GM21717 (cell line): ENCODE data around the gene REV3L.
"Not testable (repeated sequence)": the region's sequence is repeated elsewhere in the genome, so short reads cannot be mapped to it uniquely, and the experiment has no call there.

Experiments used
- ATAC-seq: cut with Tn5 transposase; IDR thresholded peaks from one replicate; pipeline ENCODE4 v1.9.1; 2021; ENCODE audit warnings: mild to moderate bottlenecking, moderate library complexity; ENCODE audit not compliant: unreplicated experiment

Gene REV3L

DNA sequence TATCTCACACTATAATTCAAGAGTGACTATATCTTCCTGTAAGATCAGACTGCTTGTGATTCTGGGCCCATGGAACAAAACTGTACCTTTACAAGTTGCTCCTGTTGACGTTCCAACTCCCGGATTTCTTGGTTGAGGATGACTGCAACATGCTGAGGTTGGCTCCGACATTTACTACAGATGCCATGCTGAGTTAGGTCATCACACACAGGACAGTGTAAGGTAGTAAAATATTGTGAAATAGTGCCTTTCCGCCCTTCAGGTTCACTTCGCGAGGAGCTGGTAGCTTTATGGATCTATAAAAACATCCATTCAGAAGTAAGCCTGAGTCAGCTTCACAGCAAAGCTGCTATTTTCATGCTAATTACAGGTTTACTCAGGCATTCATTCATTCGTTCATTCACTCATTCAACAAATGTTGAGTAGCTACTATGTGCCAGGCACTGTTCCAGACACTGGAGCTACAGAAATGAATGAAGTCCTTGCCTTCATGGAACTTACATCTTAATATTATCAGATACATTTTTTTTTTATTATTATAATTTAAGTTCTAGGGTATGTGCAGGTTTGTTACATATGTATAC is 175.7 kb downstream of the REV3L start:
- ATAC-seq, result no peak

DNA sequence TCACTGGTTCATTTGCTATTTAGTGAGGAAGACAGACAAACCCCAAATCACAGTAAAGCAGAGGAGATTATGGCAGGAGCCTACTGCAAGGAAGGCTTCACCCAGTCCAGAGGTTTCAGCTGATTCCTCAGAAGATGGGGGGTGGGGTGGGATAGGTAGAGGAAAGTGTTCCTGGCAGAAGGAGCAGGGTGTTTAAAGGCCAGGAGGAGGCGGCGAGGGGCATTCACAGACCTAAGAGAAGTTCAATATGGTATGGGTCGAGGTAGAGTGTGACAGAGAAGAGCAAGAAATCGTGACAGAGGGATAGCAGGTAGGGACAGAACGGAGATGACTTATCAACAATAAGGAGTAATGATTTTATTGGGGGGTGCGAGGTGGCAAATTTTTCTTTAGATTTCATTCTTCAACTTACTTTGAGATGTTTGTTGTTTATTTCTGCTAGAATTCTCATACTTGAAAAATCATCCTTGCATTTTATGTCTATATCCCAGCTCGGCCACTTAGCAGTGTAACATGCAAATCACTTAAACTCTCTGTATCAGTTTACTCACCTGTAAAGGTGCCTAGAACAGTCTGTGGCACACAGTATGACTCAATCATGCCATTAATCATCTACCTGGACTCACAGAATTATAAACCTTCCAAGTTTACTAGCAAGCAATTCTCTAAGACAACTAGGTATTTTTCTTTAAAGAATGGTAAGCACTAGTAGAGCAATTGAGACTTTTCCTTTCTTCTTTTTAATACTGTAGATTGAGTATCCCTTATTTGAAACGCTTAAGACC is 176.7 kb downstream of the REV3L start:
- no peak for ATAC-seq

DNA sequence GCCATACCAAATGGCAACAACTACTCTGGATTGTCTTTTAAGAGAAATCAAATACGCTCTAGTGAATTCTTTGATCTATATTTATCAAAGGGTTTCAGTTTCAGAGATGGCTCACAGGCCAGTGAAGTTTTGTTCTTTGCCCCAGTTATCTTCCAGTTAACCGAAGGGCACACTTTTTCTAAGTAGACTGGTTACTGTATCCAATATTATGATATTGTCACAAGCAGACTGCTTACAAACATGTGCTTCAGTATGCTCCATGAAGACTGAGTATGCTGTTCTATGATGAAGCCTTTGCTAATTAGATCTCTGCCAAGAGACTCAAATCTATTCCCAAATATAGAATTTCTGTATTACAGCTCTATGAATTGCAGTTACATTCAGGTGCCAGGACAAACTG is 181.1 kb downstream of the REV3L start:
- peak; percentile 66 for ATAC-seq

DNA sequence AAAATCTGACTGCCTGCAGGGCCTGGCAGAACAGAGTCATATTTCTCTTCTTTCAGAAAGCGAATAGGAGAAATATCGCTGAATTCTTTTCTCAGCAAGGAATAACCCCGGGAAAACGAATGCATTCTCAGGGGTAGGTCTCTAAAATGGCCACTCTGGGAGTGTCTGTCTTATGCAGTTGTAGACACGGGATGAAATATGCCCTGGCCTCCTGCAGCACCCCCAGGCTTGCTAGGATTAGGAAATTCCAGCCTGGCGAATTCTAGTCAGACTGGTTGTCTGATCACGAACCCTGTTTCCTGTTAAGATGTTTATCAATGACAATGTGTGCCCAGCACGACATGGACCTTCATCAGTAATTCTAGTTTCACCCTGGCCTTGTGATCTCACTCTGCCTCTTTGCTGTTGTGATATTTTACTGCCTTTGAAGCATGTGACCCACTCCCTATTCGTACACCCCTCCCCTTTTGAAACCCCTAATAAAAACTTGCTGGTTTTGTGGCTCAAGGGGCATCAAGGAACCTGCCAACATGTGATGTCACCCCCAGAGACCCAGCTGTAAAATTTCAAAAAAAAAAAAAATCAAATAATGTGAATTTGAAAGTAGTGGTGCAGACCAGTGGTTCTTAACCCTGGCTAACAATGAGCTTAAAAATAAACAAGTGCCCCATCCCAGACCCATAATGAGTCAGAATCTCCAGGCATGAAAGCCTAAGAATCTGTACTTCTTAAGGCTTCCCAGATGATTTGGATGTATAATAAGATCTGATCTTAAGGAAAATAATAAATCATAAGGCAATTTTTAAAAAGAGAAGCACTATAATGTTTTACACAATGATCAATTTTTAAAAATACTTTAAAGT is 181.8 kb downstream of the REV3L start:
- not testable (repeated sequence) for ATAC-seq

DNA sequence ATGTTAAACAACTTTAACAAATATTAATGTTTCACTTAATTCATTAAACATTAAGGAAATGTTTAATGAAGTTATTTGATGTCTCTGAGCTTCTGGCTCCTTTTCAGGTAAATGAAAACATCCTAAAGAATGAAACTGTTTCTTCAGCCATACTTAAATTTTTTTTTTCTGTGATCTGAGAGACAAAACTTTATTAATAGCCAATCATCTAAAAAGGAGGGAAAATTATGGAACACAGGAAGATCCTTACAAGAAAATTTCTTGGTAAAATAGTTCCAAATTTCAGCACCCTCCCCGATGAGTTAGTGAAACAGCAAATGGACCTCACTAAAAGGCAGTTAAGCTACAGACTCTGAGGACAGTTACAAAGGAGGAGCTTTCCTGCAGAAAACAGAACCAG is 185.2 kb downstream of the REV3L start:
- no peak for ATAC-seq

DNA sequence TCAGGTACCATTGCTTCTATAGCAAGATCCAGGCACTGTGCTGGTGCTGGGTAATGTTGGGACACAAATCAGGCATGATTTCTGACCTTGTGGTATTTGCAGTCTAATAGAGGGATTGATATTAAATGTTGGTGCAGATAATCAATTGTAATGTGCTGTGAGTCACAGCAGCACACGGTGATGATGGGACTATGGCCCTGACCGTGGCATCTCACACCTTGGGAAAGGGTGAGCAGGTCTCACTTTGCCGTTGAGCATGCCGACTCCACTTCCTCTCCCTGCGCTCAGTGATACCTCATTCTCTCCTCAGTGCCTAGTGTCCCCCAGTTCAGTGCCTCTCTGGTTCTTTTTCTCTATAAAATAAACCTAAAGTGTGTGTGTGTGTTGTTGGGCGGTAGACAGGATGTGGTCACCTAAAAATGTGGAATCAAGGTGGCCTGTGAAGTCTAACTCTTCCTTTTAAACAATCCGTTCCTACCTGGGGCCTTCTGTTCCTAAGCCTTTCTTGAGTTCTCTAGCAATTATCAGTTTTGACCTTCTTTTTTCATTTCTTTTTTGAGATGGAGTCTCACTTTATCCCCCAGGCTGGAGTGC is 188.5 kb downstream of the REV3L start:
- no peak for ATAC-seq

DNA sequence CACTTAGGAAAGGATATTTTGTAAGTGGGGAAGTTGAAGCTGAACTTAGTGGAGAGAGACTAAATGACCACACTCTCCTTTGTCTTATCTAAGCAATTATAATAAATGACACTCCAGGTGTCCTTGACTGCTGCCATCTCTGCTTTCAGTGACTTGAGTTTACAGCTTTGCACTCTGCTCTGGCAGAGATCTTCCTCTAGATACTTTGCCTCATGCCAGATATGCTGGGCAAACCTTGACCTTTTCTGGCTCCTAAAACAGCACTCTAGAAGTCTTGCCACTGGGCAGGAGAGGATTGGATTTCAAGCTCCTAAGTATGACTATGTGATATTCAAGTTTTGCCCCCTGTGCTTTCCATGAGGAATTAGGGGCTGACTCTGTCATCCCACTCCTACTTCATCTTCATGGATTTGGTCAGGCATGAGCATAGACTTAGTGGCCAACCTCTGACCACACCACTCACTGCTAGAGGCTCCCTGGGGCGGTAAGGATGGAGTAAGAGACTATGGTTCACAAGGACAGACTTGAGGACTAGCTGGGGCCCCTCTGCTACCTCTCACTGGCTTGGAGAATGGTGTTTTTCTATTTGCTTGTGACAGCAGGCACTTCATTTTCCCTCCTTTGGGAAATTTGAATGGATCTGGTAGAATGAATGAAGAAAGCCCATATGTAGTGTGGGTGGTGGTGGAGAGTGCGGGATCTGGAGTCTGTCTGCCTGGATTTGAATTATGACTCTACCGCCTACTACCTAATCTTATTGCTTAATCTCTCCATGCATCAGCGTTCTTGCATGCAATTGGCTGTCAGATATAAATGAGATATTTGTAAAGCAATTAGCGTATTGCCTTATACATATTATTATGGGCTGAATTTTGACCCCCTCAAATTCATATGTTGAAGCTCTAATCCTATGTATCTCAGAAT is 191.4 kb downstream of the REV3L start:
- peak; percentile 17 for ATAC-seq

DNA sequence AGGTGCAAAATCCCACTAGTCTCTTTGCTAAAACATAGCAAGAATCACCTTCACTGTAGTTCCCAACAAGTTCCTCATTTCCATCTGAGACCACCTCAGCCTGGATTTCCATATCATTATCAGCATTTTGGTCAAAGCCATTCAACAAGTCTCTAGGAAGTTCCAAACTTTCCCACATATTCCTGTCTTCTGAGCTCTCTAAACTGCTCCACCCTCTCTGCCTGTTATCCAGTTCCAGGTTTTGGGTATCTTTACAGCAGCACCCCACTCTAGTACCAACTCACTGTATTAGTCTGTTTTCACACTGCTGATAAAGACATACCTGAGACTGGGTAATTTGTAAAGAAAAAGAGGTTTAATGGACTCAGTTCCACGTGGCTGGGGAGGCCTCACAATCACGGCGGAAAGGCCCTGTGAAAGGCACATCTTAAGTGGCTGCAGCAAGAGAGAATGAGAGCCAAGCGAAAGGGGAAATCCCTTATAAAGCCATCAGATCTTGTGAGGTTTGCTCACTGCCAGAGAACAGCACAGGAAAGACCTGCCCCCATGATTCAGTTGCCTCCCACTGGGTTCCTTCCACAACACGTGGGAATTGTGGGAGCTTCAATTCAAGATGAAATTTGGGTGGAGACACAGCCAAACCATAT is 192.2 kb downstream of the REV3L start:
- ATAC-seq, result peak; percentile 77

DNA sequence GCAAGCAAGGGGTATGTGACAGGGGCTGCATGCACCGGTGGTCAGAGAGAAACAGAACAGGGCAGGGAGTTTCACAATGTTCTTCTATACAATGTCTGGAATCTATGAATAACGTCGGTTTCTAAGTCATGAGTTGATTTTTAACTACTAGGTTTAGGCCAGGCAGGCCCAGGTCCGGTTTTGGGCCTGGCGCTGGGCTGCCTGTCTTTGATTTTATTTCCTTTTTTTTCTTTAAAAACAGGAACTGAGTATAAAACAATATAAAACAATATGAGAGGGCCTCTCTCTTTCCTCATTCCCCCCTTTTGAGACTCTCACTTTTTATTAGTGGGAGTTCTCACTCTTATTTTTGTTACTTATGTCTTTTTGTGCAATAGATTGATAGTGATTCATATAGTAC is 198.7 kb downstream of the REV3L start:
- ATAC-seq, result not testable (repeated sequence)

DNA sequence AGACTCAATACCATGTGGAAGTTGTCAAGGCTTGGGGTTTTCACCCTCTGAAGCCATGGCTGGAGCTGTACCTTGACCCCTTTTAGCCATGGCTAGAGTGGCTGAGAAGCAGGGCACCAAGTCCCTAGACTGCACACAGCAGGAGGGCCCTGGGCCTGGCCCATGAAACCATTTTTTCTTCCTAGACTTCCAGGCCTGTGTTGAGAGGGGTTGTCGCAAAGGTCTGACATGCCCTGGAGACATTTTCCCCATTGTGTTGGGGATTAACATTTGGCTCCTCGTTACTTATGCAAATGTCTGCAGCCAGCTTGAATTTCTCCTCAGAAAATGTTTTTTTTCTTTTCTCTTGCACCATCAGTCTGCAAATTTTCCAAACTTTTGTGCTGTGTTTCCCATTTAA is 199.3 kb downstream of the REV3L start:
- ATAC-seq, result no peak

DNA sequence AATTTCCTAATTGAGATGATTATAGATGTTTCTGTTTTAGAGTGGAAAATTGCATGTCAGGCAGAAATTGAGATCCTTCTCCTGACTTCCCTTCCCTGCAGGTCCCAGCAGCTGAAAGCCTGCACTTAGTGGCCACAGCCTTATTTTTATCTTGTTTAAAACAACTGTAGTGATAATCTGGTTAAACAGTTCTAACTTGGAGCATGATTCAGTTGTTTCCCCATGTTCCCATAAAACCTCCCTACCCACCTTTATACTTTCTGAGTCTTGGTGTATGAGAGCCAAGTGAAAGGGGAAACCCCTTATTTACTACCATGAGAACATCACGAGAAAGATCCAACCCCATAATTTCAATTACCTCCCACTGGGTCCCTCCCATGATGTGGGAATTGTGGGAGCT is 200.5 kb downstream of the REV3L start:
- no peak for ATAC-seq

DNA sequence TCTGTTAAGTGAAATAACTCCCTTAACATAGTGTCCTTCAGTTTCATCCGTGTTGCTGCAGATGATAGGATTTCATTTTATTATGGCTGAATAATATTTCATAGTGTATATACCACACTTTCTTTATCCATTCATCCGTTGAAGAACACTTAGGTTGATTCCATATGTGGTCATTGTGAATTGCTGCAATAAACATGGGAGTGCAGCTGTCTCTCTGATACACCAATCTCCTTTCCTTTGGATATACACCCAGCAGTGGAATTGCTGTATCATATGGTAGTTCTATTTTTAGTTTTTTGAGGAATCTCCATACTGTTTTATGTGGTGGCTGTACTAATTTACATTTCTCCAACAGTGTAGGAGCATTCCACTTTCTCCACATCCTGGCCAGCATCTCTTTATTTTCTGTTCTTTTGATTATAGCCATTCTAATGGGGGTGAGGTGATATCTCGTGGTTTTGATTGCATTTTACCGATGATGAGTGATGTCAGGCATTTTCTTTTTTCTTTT is 202.5 kb downstream of the REV3L start:
- no peak for ATAC-seq

DNA sequence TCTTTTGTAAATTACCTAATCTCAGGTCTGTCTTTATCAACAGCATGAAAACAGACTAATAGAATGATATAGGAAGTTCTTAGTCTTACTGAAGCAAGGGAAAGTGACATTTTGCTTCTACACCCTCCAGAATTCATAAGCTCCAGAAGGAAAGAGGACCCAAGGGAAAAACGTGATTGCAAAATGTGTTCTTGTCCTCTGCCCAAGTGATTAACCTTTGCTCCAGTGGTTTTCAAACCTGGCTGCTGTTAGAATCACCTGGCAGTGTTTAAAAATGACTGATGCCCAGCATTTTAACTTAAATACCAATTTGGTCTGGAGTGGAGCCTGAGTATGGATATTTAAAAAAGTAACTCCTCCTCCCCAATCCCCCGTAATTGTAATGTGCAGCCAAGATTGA is 204.3 kb downstream of the REV3L start:
- ATAC-seq, result no peak

DNA sequence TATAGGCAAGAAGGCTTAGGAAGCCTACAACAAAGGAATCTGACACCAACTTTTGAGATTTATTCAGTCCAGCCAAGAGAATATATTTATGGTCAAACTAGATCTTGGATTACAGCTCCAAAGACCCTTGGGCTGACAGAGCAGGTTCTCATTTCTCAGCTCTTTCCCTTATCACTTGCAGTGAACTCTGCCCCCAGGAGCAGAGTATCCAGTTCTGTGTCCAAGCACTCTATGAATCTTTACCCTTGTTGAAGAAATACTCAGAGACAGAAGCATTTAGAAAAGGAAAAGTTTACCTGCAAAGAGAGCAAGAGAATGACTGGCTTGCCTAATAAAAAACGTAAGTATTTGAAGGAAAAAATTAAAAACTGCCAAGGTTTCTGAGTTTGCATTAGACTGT is 205.2 kb downstream of the REV3L start:
- no peak for ATAC-seq

DNA sequence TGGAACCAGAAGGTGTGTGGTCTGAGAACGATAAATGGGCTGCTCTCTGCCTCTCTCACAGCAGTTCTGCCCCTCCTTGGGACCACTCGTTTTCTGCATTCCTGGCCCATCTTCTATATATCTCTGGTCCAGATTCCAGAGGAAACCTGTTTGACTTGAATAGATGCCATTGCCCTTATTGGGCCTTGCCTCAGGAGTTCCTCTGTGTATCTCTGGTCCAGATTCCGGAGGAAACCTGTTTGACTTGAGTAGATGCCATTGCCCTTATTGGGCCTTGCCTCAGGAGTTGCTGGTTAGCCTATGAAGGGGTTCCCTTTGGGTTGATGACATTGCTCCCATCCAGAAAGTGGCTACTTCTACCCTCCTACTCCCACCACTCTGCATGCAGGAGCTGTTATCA is 206.3 kb downstream of the REV3L start:
- no peak for ATAC-seq

DNA sequence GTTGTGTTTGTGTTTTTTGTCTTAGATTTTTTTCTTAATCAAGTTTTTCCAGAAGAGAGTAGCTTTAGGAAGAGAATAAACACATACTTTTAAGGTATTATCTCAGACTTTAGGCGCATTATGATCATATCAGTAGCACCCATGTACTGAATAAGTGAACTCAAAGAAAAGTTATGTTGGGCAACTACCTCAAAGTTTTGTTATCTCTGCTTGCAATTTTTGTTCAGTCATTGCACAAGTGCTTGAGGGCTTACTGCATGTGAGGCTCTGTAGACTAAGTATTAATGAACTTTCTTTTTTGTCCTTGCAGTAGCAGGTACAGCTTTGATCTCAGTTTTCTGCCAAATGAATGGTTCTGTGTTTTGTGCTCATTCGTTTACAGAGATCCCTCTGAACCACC is 206.7 kb downstream of the REV3L start:
- no peak for ATAC-seq

DNA sequence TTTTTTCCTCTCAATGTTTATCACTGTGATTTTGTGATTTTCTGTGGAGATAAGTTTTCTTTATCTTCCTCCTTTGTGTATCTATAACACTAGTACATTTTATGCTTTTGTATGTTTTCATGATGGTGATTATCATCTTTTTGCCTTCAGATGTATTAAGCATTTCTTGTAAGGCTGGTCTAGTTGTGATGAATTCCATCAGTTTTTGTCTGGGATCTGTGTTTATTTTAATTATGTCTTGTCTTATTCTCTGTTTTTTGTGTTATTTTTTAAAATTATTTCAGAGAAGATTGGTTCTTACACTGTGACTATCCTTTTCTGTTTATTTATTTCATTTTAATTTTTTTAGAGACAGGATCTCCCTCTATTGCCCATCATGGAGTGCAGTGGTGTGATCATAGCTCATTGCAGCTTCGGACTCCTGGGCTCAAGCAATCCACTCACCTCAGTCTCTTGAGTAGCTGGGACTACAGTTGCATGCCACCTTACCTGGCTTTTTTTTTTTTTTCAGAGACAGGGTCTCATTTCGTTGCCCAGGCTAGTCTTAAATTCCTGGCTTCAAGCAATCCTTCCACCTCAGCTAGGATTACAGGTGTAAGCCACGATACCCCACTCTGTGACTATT is 208.3 kb downstream of the REV3L start:
- ATAC-seq, result no peak

DNA sequence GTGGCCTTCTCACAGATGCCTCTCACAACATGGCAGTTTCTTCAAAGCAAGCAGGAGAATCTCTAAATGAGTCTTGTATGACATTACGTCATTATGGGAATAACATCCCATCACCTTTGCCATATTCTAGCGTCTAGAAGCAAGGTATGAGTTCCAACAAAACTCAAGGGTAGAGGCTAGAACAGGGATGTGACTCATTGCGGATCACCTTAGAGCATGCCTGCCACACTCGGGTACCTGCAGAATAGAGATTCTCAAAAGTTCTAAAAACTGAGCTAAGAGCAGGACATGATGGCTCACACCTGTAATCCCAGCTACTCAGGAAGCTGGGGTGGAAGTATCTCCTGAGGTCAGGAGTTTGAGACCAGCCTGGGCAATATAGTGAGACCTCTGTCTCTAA is 212.9 kb downstream of the REV3L start:
- no peak for ATAC-seq

DNA sequence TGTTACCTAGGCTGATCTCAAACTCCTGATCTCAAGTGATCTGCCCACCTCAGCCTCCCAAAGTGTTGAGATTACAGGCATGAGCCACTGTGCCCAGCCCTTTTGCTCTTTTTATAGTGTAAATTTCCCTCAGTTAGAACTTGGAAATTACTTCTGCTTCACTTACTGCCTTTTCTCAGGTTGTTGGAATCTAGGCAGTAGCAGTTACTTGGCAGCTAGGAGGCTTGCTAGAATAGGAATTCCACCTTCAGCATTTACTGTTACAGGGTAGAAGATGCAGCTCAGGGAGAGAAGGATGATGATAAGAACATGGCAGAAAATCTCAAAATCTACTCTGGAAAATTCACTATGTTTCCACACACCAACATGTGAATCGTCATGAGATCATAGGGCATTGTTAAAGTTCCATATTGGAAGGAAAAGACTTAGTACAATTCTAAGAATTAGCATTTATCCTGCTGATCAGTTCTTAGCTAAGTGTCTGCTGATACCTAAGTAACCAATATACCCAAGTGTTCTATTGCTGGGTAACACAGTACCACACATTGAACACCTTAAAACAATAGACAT is 213.5 kb downstream of the REV3L start:
- ATAC-seq, result no peak
